Measurements from ENCODE around the gene GABRG2. TPM values are rescaled to one million over a fixed set of nuclear protein-coding genes. Genes with fewer than 3 reads are reported as not detected.

GABRG2 gene
- polyA plus RNA-seq, 1 donor (not counting 4 experiments of a cell fraction or from before 2014, with no cell fraction given): not detected

- no peaks in the 10 kb centered on the region for H4K20me1 ChIP-seq (ENCODE audit: control insufficient read depth, extremely low read depth, insufficient read depth, low read length)
- H3K9ac ChIP-seq (ENCODE audit: control insufficient read depth, extremely low read depth, insufficient read depth, low read length): no peak overlapping the region
- no peak for TF ChIP-seq EZH2 (IDR thresholded peaks at IDR 0.05; ENCODE audit: low read length)
- TF ChIP-seq CTCF (optimal IDR thresholded peaks at IDR 0.05 in 1 of 3, IDR thresholded peaks at IDR 0.05 in 1 of 3, conservative IDR thresholded peaks at IDR 0.05 in 1 of 3; ENCODE audit: extremely low read depth in 1 of 3, insufficient read depth in 2 of 3, low read length in 3 of 3): no peak
- H3K9me3 ChIP-seq (ENCODE audit: control insufficient read depth, low read depth, low read length): no peaks in the 10 kb centered on the region
- H3K27ac ChIP-seq (ENCODE audit: control insufficient read depth, insufficient read depth, low read length): no peak overlapping the region
- no peaks in the 10 kb centered on the region for H3K79me2 ChIP-seq (ENCODE audit: control insufficient read depth, insufficient read depth, low read length)
- no peaks in the 10 kb centered on the region for H3K27me3 ChIP-seq (ENCODE audit: control insufficient read depth, extremely low read depth, insufficient read depth, low read length)
- FAIRE-seq: no peak
- H3K36me3 ChIP-seq (ENCODE audit: control insufficient read depth in 2 of 2, extremely low read depth in 1 of 2, insufficient read depth in 2 of 2, low read length in 2 of 2): no peaks in the 10 kb centered on the region
- no peak overlapping the region for H3K4me3 ChIP-seq (ENCODE audit: control insufficient read depth in 2 of 3, extremely low read depth in 1 of 3, insufficient read depth in 2 of 3, low read depth in 1 of 3, low read length in 3 of 3)
- no peak overlapping the region for H3K4me2 ChIP-seq (ENCODE audit: control insufficient read depth, extremely low read depth, insufficient read depth, low read depth, low read length)
- H3K9me1 ChIP-seq (ENCODE audit: control insufficient read depth, extremely low read depth, insufficient read depth, low read length): no peaks in the 10 kb centered on the region
- H2AFZ ChIP-seq (ENCODE audit: control insufficient read depth, low read length): no peak overlapping the region
- no peak for DNase-seq (ENCODE audit: low read depth, low spot score)
- H3K4me1 ChIP-seq (ENCODE audit: control insufficient read depth, extremely low read depth, insufficient read depth, low read length): no peaks in the 10 kb centered on the region
- dilution Hi-C loops (cut with MboI; ENCODE audit: extremely low pct_ligation_motif_present, low sequenced_read_pairs): no loop called here
Observed at GRCh38 chr5:162128117-162128516, 60.5 kb downstream of the GABRG2 start.

GRCh38 chr5:162132348-162132747 is 64.8 kb downstream of the GABRG2 start:
- H2AFZ ChIP-seq (ENCODE audit: control insufficient read depth, low read length): no peak overlapping the region
- dilution Hi-C loops (cut with MboI; ENCODE audit: extremely low pct_ligation_motif_present, low sequenced_read_pairs): no loop called here
- H3K9me1 ChIP-seq (ENCODE audit: control insufficient read depth, extremely low read depth, insufficient read depth, low read length): no peaks in the 10 kb centered on the region
- FAIRE-seq (no peak), DNase-seq (ENCODE audit: low read depth, low spot score) (no peak)
- no peaks in the 10 kb centered on the region for H3K36me3 ChIP-seq (ENCODE audit: control insufficient read depth in 2 of 2, extremely low read depth in 1 of 2, insufficient read depth in 2 of 2, low read length in 2 of 2)
- no peak overlapping the region for H3K27ac ChIP-seq (ENCODE audit: control insufficient read depth, insufficient read depth, low read length)
- H3K4me1 ChIP-seq (ENCODE audit: control insufficient read depth, extremely low read depth, insufficient read depth, low read length): no peaks in the 10 kb centered on the region
- no peak overlapping the region for H3K4me3 ChIP-seq (ENCODE audit: control insufficient read depth in 2 of 3, extremely low read depth in 1 of 3, insufficient read depth in 2 of 3, low read depth in 1 of 3, low read length in 3 of 3)
- no peaks in the 10 kb centered on the region for H3K27me3 ChIP-seq (ENCODE audit: control insufficient read depth, extremely low read depth, insufficient read depth, low read length)
- H4K20me1 ChIP-seq (ENCODE audit: control insufficient read depth, extremely low read depth, insufficient read depth, low read length): no peaks in the 10 kb centered on the region
- H3K79me2 ChIP-seq (ENCODE audit: control insufficient read depth, insufficient read depth, low read length): no peaks in the 10 kb centered on the region
- no peak overlapping the region for H3K9ac ChIP-seq (ENCODE audit: control insufficient read depth, extremely low read depth, insufficient read depth, low read length)
- no peaks in the 10 kb centered on the region for H3K9me3 ChIP-seq (ENCODE audit: control insufficient read depth, low read depth, low read length)
- TF ChIP-seq CTCF (optimal IDR thresholded peaks at IDR 0.05 in 1 of 3, IDR thresholded peaks at IDR 0.05 in 1 of 3, conservative IDR thresholded peaks at IDR 0.05 in 1 of 3; ENCODE audit: extremely low read depth in 1 of 3, insufficient read depth in 2 of 3, low read length in 3 of 3) (no peak), EZH2 (IDR thresholded peaks at IDR 0.05; ENCODE audit: low read length) (no peak)
- no peak overlapping the region for H3K4me2 ChIP-seq (ENCODE audit: control insufficient read depth, extremely low read depth, insufficient read depth, low read depth, low read length)

Measured in keratinocyte (primary cell).